ENCODE results near the gene MGAT5B. TPM values are rescaled to one million over a fixed set of nuclear protein-coding genes. Genes with fewer than 3 reads are reported as not detected.

MGAT5B gene
- total and polyA plus RNA-seq, 9 of the 15 experiments (the other 6 are each of a cell fraction or from before 2014, with no cell fraction given), result 0.09 to 0.43 (median 0.18) TPM; not detected in 4

GRCh38 chr17:76880971-76881370 is 12.8 kb downstream of the MGAT5B start:
- Histone ChIP-seq H3K9me1 (ENCODE audit: control insufficient read depth, insufficient read depth, low read length) (no peaks in the 10 kb centered on the region), H3K4me3 (no peak overlapping the region), H4K20me1 (replicated peaks; ENCODE audit: control insufficient read depth, insufficient read depth, low read length) (peaks cover 8% of the 10 kb centered on the region; the same call in 1 of the 2 replicates), H3K27ac (ENCODE audit: extremely low read depth, low read depth, low read length) (no peak overlapping the region), H3K9me3 (replicated peaks; ENCODE audit: control insufficient read depth, insufficient read depth, low read depth, low read length) (no peaks in the 10 kb centered on the region), H3K4me1 (replicated peaks in 1 of 2; ENCODE audit: control insufficient read depth in 2 of 2, insufficient read depth in 2 of 2, low read length in 2 of 2) (peaks cover 0 to 11% of the 10 kb centered on the region in 2 experiments; a peak in 1 of 5 replicates), H3K36me3 (ENCODE audit: control insufficient read depth, insufficient read depth, low read length) (no peaks in the 10 kb centered on the region), H2AFZ (ENCODE audit: low read depth, low read length) (no peak overlapping the region), H3K4me2 (ENCODE audit: insufficient read depth, low read length) (no peak overlapping the region), H3K27me3 (ENCODE audit: control insufficient read depth in 2 of 2, insufficient read depth in 2 of 2, low read length in 2 of 2) (peaks cover 26 to 75% of the 10 kb centered on the region in 2 experiments), H3K9ac (ENCODE audit: insufficient read depth in 1 of 2, low read depth in 2 of 2, low read length in 2 of 2) (no peak overlapping the region), H3K79me2 (ENCODE audit: control insufficient read depth, insufficient read depth, low read length) (no peaks in the 10 kb centered on the region)
- 20% methylated on average over 12 of the region's 12 CpGs for WGBS (ENCODE audit: insufficient coverage, low coverage, missing lambda C conversion rate)
- no peak for ATAC-seq
- DNase-seq (ENCODE audit: extremely low read depth in 1 of 4, low spot score in 3 of 4), result no peak
- no peak for FAIRE-seq
- intact Hi-C loops (cut with micrococcal nuclease) (no loop called here), in situ Hi-C loops (cut with MboI) (no loop called here)
- no TSS peak for BruUV-seq (replicated peaks)
- ChIA-PET CTCF (ENCODE audit: low intra/inter-chr PET ratio) (no interaction called here), POLR2A (no interaction called here)
- TF ChIP-seq HOXB6 (CRISPR knock-in tag; IDR thresholded peaks at IDR 0.05; ENCODE audit: borderline replicate concordance) (no peak), NR2C1 (IDR thresholded peaks at IDR 0.05) (no peak), NR2C1 (tag; IDR thresholded peaks at IDR 0.05) (no peak), ZNF282 (CRISPR knock-in tag; IDR thresholded peaks at IDR 0.05) (no peak), ZNF24 (IDR thresholded peaks at IDR 0.05) (no peak), ZNF584 (CRISPR knock-in tag; IDR thresholded peaks at IDR 0.05; ENCODE audit: low read depth) (no peak), E2F6 (IDR thresholded peaks at IDR 0.05; ENCODE audit: borderline replicate concordance in 1 of 2, extremely low read depth in 1 of 2, insufficient read depth in 1 of 2, insufficient read length in 1 of 2, low read depth in 1 of 2, low read length in 1 of 2, poor library complexity in 1 of 2, severe bottlenecking in 1 of 2) (no peak), POLR2G (IDR thresholded peaks at IDR 0.05; ENCODE audit: low read depth, low read length) (no peak), CSDE1 (IDR thresholded peaks at IDR 0.05) (no peak), ZNF121 (CRISPR knock-in tag; conservative IDR thresholded peaks at IDR 0.05) (no peak), ZFX (CRISPR knock-in tag; IDR thresholded peaks at IDR 0.05) (no peak), GATAD2A (IDR thresholded peaks at IDR 0.05) (no peak), PREB (CRISPR knock-in tag; IDR thresholded peaks at IDR 0.05) (no peak), GATAD2B (IDR thresholded peaks at IDR 0.05; ENCODE audit: borderline replicate concordance) (no peak)
